HL-60 (cell line): Measurements from ENCODE around the gene TUB.

Experiments
- DNase-seq, 2 experiments: peaks; one replicate each; pipeline ENCODE4 v3.0.0-alpha.2; 2010 to 2020; ENCODE audit warnings: low read depth in 1 of 2, low spot score in 1 of 2
- H3K27ac ChIP-seq: fragments of 250-450 bp; sonication (Bioruptor Pico); replicated peaks from 2 replicates; pipeline ENCODE4 v1.5.1; 2020; ENCODE audit warnings: mild to moderate bottlenecking, moderate library complexity
- H3K27me3 ChIP-seq: fragments of 250-450 bp; sonication (Bioruptor Pico); 2 replicates; pipeline ENCODE4 v1.5.1; 2021; ENCODE audit warnings: mild to moderate bottlenecking, moderate library complexity; ENCODE audit not compliant: insufficient read depth, poor library complexity, severe bottlenecking
- H3K4me3 ChIP-seq: replicated peaks from 2 replicates; pipeline ENCODE4 v1.5.1; 2011; ENCODE audit warnings: mild to moderate bottlenecking, control low read depth, low read length; ENCODE audit not compliant: insufficient read depth
- GABPA ChIP-seq: IDR thresholded peaks from 2 replicates; pipeline ENCODE4 v1.6.1; 2012; ENCODE audit warnings: low read depth
- POLR2AphosphoS5 ChIP-seq: IDR thresholded peaks from 2 replicates; pipeline ENCODE4 v1.6.1; 2012; ENCODE audit warnings: low read depth
- SPI1 ChIP-seq: IDR thresholded peaks from 2 replicates; pipeline ENCODE4 v1.6.1; 2012; ENCODE audit warnings: low read depth, mild to moderate bottlenecking, borderline replicate concordance
- TF ChIP-seq, protein P1 (sequence below): IDR thresholded peaks from 2 replicates; pipeline ENCODE4 v1.6.1; 2012; ENCODE audit warnings: low read depth; ENCODE audit not compliant: insufficient replicate concordance
- TF ChIP-seq, protein P2 (sequence below): IDR thresholded peaks from one replicate; pipeline ENCODE4 v1.5.1; 2011; ENCODE audit warnings: low read length, control low read depth, inconsistent platforms; ENCODE audit not compliant: insufficient read depth

Gene TUB

GRCh38 chr11:8094656-8095055, 13.6 kb downstream of the TUB start:
- Histone ChIP-seq H3K27ac (no peak overlapping the region), H3K27me3 (no peaks in the 10 kb centered on the region), H3K4me3 (no peak overlapping the region)
- no peak for DNase-seq
- TF ChIP-seq, protein P1, sequence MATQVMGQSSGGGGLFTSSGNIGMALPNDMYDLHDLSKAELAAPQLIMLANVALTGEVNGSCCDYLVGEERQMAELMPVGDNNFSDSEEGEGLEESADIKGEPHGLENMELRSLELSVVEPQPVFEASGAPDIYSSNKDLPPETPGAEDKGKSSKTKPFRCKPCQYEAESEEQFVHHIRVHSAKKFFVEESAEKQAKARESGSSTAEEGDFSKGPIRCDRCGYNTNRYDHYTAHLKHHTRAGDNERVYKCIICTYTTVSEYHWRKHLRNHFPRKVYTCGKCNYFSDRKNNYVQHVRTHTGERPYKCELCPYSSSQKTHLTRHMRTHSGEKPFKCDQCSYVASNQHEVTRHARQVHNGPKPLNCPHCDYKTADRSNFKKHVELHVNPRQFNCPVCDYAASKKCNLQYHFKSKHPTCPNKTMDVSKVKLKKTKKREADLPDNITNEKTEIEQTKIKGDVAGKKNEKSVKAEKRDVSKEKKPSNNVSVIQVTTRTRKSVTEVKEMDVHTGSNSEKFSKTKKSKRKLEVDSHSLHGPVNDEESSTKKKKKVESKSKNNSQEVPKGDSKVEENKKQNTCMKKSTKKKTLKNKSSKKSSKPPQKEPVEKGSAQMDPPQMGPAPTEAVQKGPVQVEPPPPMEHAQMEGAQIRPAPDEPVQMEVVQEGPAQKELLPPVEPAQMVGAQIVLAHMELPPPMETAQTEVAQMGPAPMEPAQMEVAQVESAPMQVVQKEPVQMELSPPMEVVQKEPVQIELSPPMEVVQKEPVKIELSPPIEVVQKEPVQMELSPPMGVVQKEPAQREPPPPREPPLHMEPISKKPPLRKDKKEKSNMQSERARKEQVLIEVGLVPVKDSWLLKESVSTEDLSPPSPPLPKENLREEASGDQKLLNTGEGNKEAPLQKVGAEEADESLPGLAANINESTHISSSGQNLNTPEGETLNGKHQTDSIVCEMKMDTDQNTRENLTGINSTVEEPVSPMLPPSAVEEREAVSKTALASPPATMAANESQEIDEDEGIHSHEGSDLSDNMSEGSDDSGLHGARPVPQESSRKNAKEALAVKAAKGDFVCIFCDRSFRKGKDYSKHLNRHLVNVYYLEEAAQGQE = no peak
- TF ChIP-seq, protein P2, sequence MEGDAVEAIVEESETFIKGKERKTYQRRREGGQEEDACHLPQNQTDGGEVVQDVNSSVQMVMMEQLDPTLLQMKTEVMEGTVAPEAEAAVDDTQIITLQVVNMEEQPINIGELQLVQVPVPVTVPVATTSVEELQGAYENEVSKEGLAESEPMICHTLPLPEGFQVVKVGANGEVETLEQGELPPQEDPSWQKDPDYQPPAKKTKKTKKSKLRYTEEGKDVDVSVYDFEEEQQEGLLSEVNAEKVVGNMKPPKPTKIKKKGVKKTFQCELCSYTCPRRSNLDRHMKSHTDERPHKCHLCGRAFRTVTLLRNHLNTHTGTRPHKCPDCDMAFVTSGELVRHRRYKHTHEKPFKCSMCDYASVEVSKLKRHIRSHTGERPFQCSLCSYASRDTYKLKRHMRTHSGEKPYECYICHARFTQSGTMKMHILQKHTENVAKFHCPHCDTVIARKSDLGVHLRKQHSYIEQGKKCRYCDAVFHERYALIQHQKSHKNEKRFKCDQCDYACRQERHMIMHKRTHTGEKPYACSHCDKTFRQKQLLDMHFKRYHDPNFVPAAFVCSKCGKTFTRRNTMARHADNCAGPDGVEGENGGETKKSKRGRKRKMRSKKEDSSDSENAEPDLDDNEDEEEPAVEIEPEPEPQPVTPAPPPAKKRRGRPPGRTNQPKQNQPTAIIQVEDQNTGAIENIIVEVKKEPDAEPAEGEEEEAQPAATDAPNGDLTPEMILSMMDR = no peak
- TF ChIP-seq SPI1 (no peak), GABPA (no peak), POLR2AphosphoS5 (no peak)

- no peak for TF ChIP-seq POLR2AphosphoS5
- TF ChIP-seq GABPA = no peak
- no peak for TF ChIP-seq SPI1
- TF ChIP-seq, protein P2 = no peak
- TF ChIP-seq, protein P1 = no peak
- no peak overlapping the region for H3K27ac ChIP-seq
- H3K4me3 ChIP-seq = no peak overlapping the region
- no peaks in the 10 kb centered on the region for H3K27me3 ChIP-seq
- no peak for DNase-seq
These were observed 14.4 kb downstream of the TUB start for GRCh38 chr11:8095371-8095770.

- H3K4me3 ChIP-seq = no peak overlapping the region
- no peaks in the 10 kb centered on the region for H3K27me3 ChIP-seq
- no peak overlapping the region for H3K27ac ChIP-seq
- TF ChIP-seq, protein P1 = no peak
- TF ChIP-seq POLR2AphosphoS5 = no peak
- DNase-seq = no peak
These were observed 15.0 kb downstream of the TUB start for GRCh38 chr11:8095806-8096522.
